ENCODE measurements around the gene MYO18B. TPM values are rescaled to one million over a fixed set of nuclear protein-coding genes. Genes with fewer than 3 reads are reported as not detected.
"Not testable (repeated sequence)": the region's sequence is repeated elsewhere in the genome, so short reads cannot be mapped to it uniquely, and the experiment has no call there.

MYO18B gene
- total RNA-seq, 6 experiments from 2014 or later: 0.04 to 0.56 (median 0.07) TPM; not detected in 1

- intact Hi-C loops (cut with DNase I): no loop called here
- TF ChIP-seq CTCF (IDR thresholded peaks at IDR 0.05): no peak
- no peak for TF ChIP-seq POLR2A (IDR thresholded peaks at IDR 0.05)
- Histone ChIP-seq H3K9me3 (no peaks in the 10 kb centered on the region), H3K27me3 (no peaks in the 10 kb centered on the region), H3K4me1 (no peaks in the 10 kb centered on the region), H3K4me3 (no peak overlapping the region), H3K27ac (no peak overlapping the region), H3K36me3 (no peaks in the 10 kb centered on the region)
- WGBS (ENCODE audit: insufficient coverage, low coverage, low lambda C conversion rate, missing lambda C conversion rate): 42% methylated on average over 9 of the region's 9 CpGs
- DNase-seq (no peak), ATAC-seq (no peak)
Measured at GRCh38 chr22:25970999-25971811, 229.2 kb downstream of the MYO18B start.

GRCh38 chr22:25972397-25972796, 230.4 kb downstream of the MYO18B start:
- Histone ChIP-seq H3K9me3 (no peaks in the 10 kb centered on the region), H3K27ac (no peak overlapping the region), H3K4me1 (no peaks in the 10 kb centered on the region), H3K4me3 (no peak overlapping the region), H3K36me3 (no peaks in the 10 kb centered on the region), H3K27me3 (no peaks in the 10 kb centered on the region)
- ATAC-seq: no peak
- 41% methylated on average over 3 of the region's 9 CpGs for WGBS (ENCODE audit: insufficient coverage, low coverage, low lambda C conversion rate, missing lambda C conversion rate)
- DNase-seq: no peak
- intact Hi-C loops (cut with DNase I): no loop called here
- no peak for TF ChIP-seq CTCF (IDR thresholded peaks at IDR 0.05)
- no peak for TF ChIP-seq POLR2A (IDR thresholded peaks at IDR 0.05)

GRCh38 chr22:25976356-25976755, 234.4 kb downstream of the MYO18B start:
- Histone ChIP-seq H3K27me3 (no peaks in the 10 kb centered on the region), H3K27ac (no peak overlapping the region), H3K4me1 (no peaks in the 10 kb centered on the region), H3K9me3 (no peaks in the 10 kb centered on the region), H3K4me3 (no peak overlapping the region), H3K36me3 (no peaks in the 10 kb centered on the region)
- TF ChIP-seq POLR2A (IDR thresholded peaks at IDR 0.05) (no peak), CTCF (IDR thresholded peaks at IDR 0.05) (no peak)
- DNase-seq (no peak), ATAC-seq (no peak)
- intact Hi-C loops (cut with DNase I): no loop called here
- 25% methylated on average over 1 of the region's 1 CpG for WGBS (ENCODE audit: insufficient coverage, low coverage, low lambda C conversion rate, missing lambda C conversion rate)

- no peak for TF ChIP-seq CTCF (IDR thresholded peaks at IDR 0.05)
- TF ChIP-seq POLR2A (IDR thresholded peaks at IDR 0.05): no peak
- H3K27ac ChIP-seq: no peak overlapping the region
- H3K4me3 ChIP-seq: no peak overlapping the region
- DNase-seq (no peak), ATAC-seq (no peak)
- H3K36me3 ChIP-seq: no peaks in the 10 kb centered on the region
- 20% methylated on average over 2 of the region's 3 CpGs for whole genome bisulfite sequencing (ENCODE audit: insufficient coverage, low coverage, low lambda C conversion rate, missing lambda C conversion rate)
- no peaks in the 10 kb centered on the region for H3K27me3 ChIP-seq
- H3K9me3 ChIP-seq: no peaks in the 10 kb centered on the region
- H3K4me1 ChIP-seq: no peaks in the 10 kb centered on the region
- intact Hi-C loops (cut with DNase I): no loop called here
Measured at GRCh38 chr22:25979968-25980367, 238.0 kb downstream of the MYO18B start.

GRCh38 chr22:25984911-25985310, 242.9 kb downstream of the MYO18B start:
- intact Hi-C loops (cut with DNase I); H3K4me1 ChIP-seq; H3K9me3 ChIP-seq; H3K4me3 ChIP-seq; H3K36me3 ChIP-seq; ATAC-seq; H3K27me3 ChIP-seq; DNase-seq; H3K27ac ChIP-seq: not testable (repeated sequence)
- 100% methylated on average over 1 of the region's 1 CpG for WGBS (ENCODE audit: insufficient coverage, low coverage, low lambda C conversion rate, missing lambda C conversion rate)

Data from right lobe of liver (tissue), 6 donors.